Spleen (tissue), 11 donors: ENCODE results near the gene ZNF692. TPM values are rescaled to one million over a fixed set of nuclear protein-coding genes. Genes with fewer than 3 reads are reported as not detected.

Experiments
- DNase-seq: peaks from one replicate; pipeline ENCODE4 v3.0.0-alpha.2; 2020
- H3K27ac ChIP-seq, 8 donors: fragments of 200-600 bp; sonication (generic) in 7 of 8; 1 replicate in 4 of 8; 2 replicates in 4 of 8; pipeline versions ENCODE4 v1.5.0 to v1.8.0; 2016 to 2021; ENCODE audit warnings: inconsistent platforms in 4 of 8, mild to moderate bottlenecking in 4 of 8, moderate library complexity in 1 of 8
- H3K27me3 ChIP-seq, 7 donors: fragments of 200-600 bp; sonication (generic) in 6 of 7; replicated peaks in 1 of 7; 1 replicate in 4 of 7; 2 replicates in 3 of 7; pipeline versions ENCODE4 v1.5.0 to v1.8.0; 2016 to 2021; ENCODE audit warnings: inconsistent platforms in 3 of 7, mild to moderate bottlenecking in 1 of 7
- H3K36me3 ChIP-seq, 6 donors: fragments of 200-600 bp; sonication (generic) in 5 of 6; 1 replicate in 4 of 6; 2 replicates in 2 of 6; pipeline versions ENCODE4 v1.5.0 to v1.8.0; 2016 to 2021; ENCODE audit warnings: inconsistent platforms in 2 of 6
- H3K4me1 ChIP-seq, 6 donors: fragments of 200-600 bp; sonication (generic) in 5 of 6; 1 replicate in 3 of 6; 2 replicates in 3 of 6; pipeline versions ENCODE4 v1.5.0 to v1.8.0; 2016 to 2021; ENCODE audit warnings: inconsistent platforms in 3 of 6
- H3K4me3 ChIP-seq, 8 donors: fragments of 200-600 bp; sonication (generic) in 7 of 8; 1 replicate in 4 of 8; 2 replicates in 4 of 8; pipeline versions ENCODE4 v1.5.0 to v1.8.0; 2016 to 2021; ENCODE audit warnings: inconsistent platforms in 4 of 8, mild to moderate bottlenecking in 4 of 8, moderate library complexity in 2 of 8
- H3K9me3 ChIP-seq, 8 donors: fragments of 200-600 bp; sonication (generic) in 7 of 8; 1 replicate in 4 of 8; 2 replicates in 4 of 8; pipeline versions ENCODE4 v1.5.0 to v1.8.0; 2016 to 2021; ENCODE audit warnings: inconsistent platforms in 4 of 8
- POLR2A ChIP-seq, 3 donors: fragments of 450-650 bp; IDR thresholded peaks; one replicate each; pipeline ENCODE4 v1.5.1; 2017; ENCODE audit warnings: antibody characterized with exemption in 3 of 3, mild to moderate bottlenecking in 1 of 3
- POLR2AphosphoS5 ChIP-seq, 3 donors: sonication (generic); formaldehyde crosslinking; IDR thresholded peaks; one replicate each; pipeline ENCODE4 v1.5.1; 2017; ENCODE audit warnings: antibody characterized with exemption in 3 of 3
- WGBS, 5 donors: extraction: QIAGEN DNeasy Blood & Tissue Kit in 3 of 5; methylation state at CpG; one replicate each; pipeline versions ENCODE4 v1.1.5 to v1.1.7; 2013 to 2018; 5-methylcytosine and 5-hydroxymethylcytosine counted together
- intact Hi-C: fragments of 100-400 bp; cut with DNase I; formaldehyde crosslinking; loops from one replicate; pipeline ENCODE4 v1.15.0; 2023; ENCODE audit warnings: low total_unique reads
- polyA plus RNA-seq, 3 donors: library from polyadenylated mRNA; stranded (reverse); fragments of 200-250 nt; gene quantifications; one replicate each; pipeline ENCODE4 v1.2.1, GENCODE V29; 2013
- total RNA-seq, 7 donors: library from RNA; depleted of rRNA in 3 of 7; stranded (reverse); fragments of >200 nt in 3 of 7; fragmentation: NEBNext Ultra II Directional in 4 of 7; extraction: Animal tissue kit (Norgen Biotek cat#: 25700) in 4 of 7; gene quantifications; one replicate each; pipeline versions ENCODE4 v1.1.0 to v1.2.1, GENCODE V29; 2016 to 2021
- TF ChIP-seq, protein P1 (sequence below), 11 experiments: fragments of 200-600 bp in 7 of 11; fragments of 450-650 bp in 4 of 11; sonication (generic) in 4 of 11; IDR thresholded peaks in 8 of 11; conservative IDR thresholded peaks in 3 of 11; 1 replicate in 7 of 11; 2 replicates in 4 of 11; pipeline versions ENCODE4 v1.4.0 to v1.8.0; 2016 to 2021; ENCODE audit warnings: antibody characterized with exemption in 11 of 11, inconsistent platforms in 4 of 11, mild to moderate bottlenecking in 1 of 11
- donor health status: healthy with polysubstance abuse.
- donor health status: DM: no; HTN: no; CAD: no; lungs with moderate emphysema.
- donor health status: DM: no; HTN: no; CAD: no.
- donor health status: Bipolar disorder and iron deficiency.
- donor health status: healthy.
- donor health status: DM: no; HTN: no; CAD: no.
- donor health status: DM: yes; HTN: yes; CAD: no.

The ZNF692 gene
- total and polyA plus RNA-seq, 10 donors: 33.5 to 138 (median 48.6) TPM

GRCh38 chr1:248855580-248855979 lies 3.3 kb downstream of the ZNF692 start:
- H3K9me3 ChIP-seq: no peaks in the 10 kb centered on the region
- no peak overlapping the region for H3K4me3 ChIP-seq
- H3K4me1 ChIP-seq: peaks cover 11 to 81% (median 36%) of the 10 kb centered on the region in 6 donors
- 94 to 97% (median 95%) methylated on average over 2 to 6 of the region's 6 CpGs for WGBS, 5 donors
- intact Hi-C loops: no loop called here
- peak; percentile 47 for DNase-seq
- no peaks in the 10 kb centered on the region for H3K27me3 ChIP-seq
- H3K36me3 ChIP-seq: peaks cover 0 to 42% (median 3%) of the 10 kb centered on the region in 6 donors
- peak overlapping the region in 2 of 8 donors; percentile 8 for H3K27ac ChIP-seq
- no peak for TF ChIP-seq POLR2A (IDR thresholded peaks at IDR 0.05)
- peak in 2 of 3 donors; percentile 22 to 68 for TF ChIP-seq POLR2AphosphoS5 (IDR thresholded peaks at IDR 0.05)

DNA sequence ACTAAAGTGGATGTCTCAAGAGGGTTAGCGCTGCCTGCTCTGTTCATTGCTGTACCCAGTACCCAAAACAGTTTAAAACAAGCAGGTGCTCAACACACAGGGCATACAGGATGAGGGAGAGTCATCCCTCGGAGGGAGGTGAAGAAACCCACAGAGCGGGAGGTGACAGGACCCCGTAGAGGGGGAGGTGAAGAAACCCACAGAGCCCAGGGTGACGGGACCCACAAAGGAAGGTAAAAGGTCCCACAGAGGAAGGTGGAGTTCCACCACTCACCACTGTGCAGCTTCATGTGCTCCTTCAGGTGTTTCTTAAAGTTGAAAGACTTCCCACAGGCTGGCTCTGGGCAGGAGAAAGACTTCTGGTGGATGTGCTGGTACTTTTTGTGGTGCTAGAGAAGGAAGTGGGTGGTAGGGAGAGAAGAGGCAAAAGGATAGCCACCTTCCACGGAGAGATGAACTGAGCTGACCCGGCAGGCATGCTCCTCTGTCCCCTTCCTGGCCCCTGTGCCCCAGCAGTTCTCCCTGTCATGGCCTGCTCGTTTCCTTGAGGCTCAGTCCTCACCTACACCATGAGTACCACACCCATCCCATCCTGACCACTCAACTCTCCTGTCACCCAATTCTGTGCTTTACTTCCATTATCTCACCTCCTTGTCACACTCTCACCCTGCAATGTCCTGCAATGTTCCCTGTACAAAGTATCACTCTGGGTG lies 5.1 kb downstream of the ZNF692 start:
- H3K4me3 ChIP-seq: no peak overlapping the region
- intact Hi-C loops: no loop called here
- DNase-seq: peak; percentile 69
- 61 to 76% (median 74%) methylated on average over 8 of the region's 8 CpGs for WGBS, 5 donors
- H3K4me1 ChIP-seq: peaks cover 7 to 67% (median 28%) of the 10 kb centered on the region in 6 donors
- H3K27me3 ChIP-seq: no peaks in the 10 kb centered on the region
- H3K27ac ChIP-seq: peak overlapping the region in 3 of 8 donors; percentile 26 to 57 (median 37)
- peaks cover 0 to 60% (median 21%) of the 10 kb centered on the region in 6 donors for H3K36me3 ChIP-seq
- no peak for TF ChIP-seq POLR2A (IDR thresholded peaks at IDR 0.05)
- TF ChIP-seq, protein P1, sequence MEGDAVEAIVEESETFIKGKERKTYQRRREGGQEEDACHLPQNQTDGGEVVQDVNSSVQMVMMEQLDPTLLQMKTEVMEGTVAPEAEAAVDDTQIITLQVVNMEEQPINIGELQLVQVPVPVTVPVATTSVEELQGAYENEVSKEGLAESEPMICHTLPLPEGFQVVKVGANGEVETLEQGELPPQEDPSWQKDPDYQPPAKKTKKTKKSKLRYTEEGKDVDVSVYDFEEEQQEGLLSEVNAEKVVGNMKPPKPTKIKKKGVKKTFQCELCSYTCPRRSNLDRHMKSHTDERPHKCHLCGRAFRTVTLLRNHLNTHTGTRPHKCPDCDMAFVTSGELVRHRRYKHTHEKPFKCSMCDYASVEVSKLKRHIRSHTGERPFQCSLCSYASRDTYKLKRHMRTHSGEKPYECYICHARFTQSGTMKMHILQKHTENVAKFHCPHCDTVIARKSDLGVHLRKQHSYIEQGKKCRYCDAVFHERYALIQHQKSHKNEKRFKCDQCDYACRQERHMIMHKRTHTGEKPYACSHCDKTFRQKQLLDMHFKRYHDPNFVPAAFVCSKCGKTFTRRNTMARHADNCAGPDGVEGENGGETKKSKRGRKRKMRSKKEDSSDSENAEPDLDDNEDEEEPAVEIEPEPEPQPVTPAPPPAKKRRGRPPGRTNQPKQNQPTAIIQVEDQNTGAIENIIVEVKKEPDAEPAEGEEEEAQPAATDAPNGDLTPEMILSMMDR (IDR thresholded peaks at IDR 0.05 in 8 of 11, conservative IDR thresholded peaks at IDR 0.05 in 3 of 11): peak in 1 of 11 experiments; percentile 5
- no peak for TF ChIP-seq POLR2AphosphoS5 (IDR thresholded peaks at IDR 0.05)
- H3K9me3 ChIP-seq: no peaks in the 10 kb centered on the region

- DNase-seq: peak; percentile 51
- TF ChIP-seq POLR2AphosphoS5 (IDR thresholded peaks at IDR 0.05) (peak in 2 of 3 donors; percentile 5 to 27), POLR2A (IDR thresholded peaks at IDR 0.05) (no peak)
- Histone ChIP-seq H3K4me1 (peaks cover 5 to 57% (median 19%) of the 10 kb centered on the region in 6 donors), H3K4me3 (no peak overlapping the region), H3K27ac (peak overlapping the region in 4 of 8 donors; percentile 26 to 60 (median 32)), H3K27me3 (no peaks in the 10 kb centered on the region), H3K36me3 (peaks cover 0 to 70% (median 31%) of the 10 kb centered on the region in 6 donors), H3K9me3 (no peaks in the 10 kb centered on the region)
- WGBS, 5 donors: 83 to 91% (median 87%) methylated on average over 7 of the region's 7 CpGs
- intact Hi-C loops: no loop called here
Observed at GRCh38 chr1:248852481-248853405, 6.1 kb downstream of the ZNF692 start.

DNA sequence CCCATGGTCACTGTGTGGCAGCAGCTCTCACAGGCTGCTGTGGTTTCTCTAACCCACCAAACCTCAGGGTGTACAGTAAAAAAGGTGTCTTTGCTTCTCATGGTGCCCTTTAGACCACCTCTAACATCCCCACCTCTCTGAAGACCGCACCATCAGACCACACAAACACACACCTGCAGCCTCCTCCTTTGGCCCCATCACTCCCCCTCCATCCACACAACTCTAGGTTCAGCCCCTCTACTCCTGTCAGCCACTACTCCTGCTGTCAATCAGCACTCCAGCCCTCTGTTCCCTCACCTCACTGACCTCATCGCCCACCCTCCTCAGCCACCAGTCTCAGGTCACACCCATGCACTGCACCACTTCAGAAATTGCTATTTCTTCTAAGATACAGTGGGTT lies 7.5 kb downstream of the ZNF692 start:
- 84 to 89% (median 87%) methylated on average over 2 of the region's 2 CpGs for WGBS, 5 donors
- Histone ChIP-seq H3K36me3 (peaks cover 0 to 84% (median 45%) of the 10 kb centered on the region in 6 donors), H3K9me3 (no peaks in the 10 kb centered on the region), H3K4me1 (peaks cover 0 to 44% (median 11%) of the 10 kb centered on the region in 6 donors), H3K4me3 (no peak overlapping the region), H3K27me3 (no peaks in the 10 kb centered on the region), H3K27ac (peak overlapping the region in 1 of 8 donors; percentile 36)
- TF ChIP-seq POLR2AphosphoS5 (IDR thresholded peaks at IDR 0.05): no peak
- TF ChIP-seq, protein P1 (IDR thresholded peaks at IDR 0.05 in 8 of 11, conservative IDR thresholded peaks at IDR 0.05 in 3 of 11): no peak
- TF ChIP-seq POLR2A (IDR thresholded peaks at IDR 0.05): no peak
- no peak for DNase-seq
- intact Hi-C loops: no loop called here
